GM12873 (cell line): Measurements from ENCODE around the gene NUDCD3.

Source experiments
- CTCF ChIP-seq: IDR thresholded peaks from 2 replicates; pipeline ENCODE4 v1.5.1; 2012; ENCODE audit warnings: low read depth, mild to moderate bottlenecking, moderate library complexity, low read length, control low read depth; ENCODE audit not compliant: insufficient read depth; ENCODE audit errors: missing control alignments

The NUDCD3 gene

GRCh38 chr7:44440577-44441078 lies 49.8 kb downstream of the NUDCD3 start:
- TF ChIP-seq CTCF = no peak

GRCh38 chr7:44439926-44440325 lies 50.5 kb downstream of the NUDCD3 start:
- no peak for TF ChIP-seq CTCF

GRCh38 chr7:44438816-44439215 lies 51.6 kb downstream of the NUDCD3 start:
- no peak for TF ChIP-seq CTCF

- TF ChIP-seq CTCF = no peak
Measured at GRCh38 chr7:44434201-44434600, 56.3 kb downstream of the NUDCD3 start.

GRCh38 chr7:44433255-44434022 lies 57.0 kb downstream of the NUDCD3 start:
- TF ChIP-seq CTCF = no peak

GRCh38 chr7:44432381-44432977 lies 58.0 kb downstream of the NUDCD3 start:
- TF ChIP-seq CTCF = no peak

GRCh38 chr7:44431091-44431608 lies 59.3 kb downstream of the NUDCD3 start:
- peak; percentile 68 for TF ChIP-seq CTCF
